ENCODE measurements around the gene RADIL.
"Not testable (repeated sequence)": the region's sequence is repeated elsewhere in the genome, so short reads cannot be mapped to it uniquely, and the experiment has no call there.

RADIL gene

GRCh38 chr7:4883372-4884144, at the start of gene RADIL:
RADIL (minus strand) TSS chr7:4883716; CDS start chr7:4878139, 5,577 bp downstream.
- peak; percentile 64 for DNase-seq (ENCODE audit: low read depth)

- no peak for DNase-seq (ENCODE audit: low read depth)
Observed at GRCh38 chr7:4931943-4932342, 48.4 kb upstream of the RADIL start.

- no peak for DNase-seq (ENCODE audit: low read depth)
Observed at GRCh38 chr7:4929005-4929404, 45.5 kb upstream of the RADIL start.

- DNase-seq (ENCODE audit: low read depth): no peak
Observed at GRCh38 chr7:4928445-4928844, 44.9 kb upstream of the RADIL start.

- DNase-seq (ENCODE audit: low read depth): no peak
Observed at GRCh38 chr7:4919969-4920766, 36.7 kb upstream of the RADIL start.

- no peak for DNase-seq (ENCODE audit: low read depth)
Observed at GRCh38 chr7:4916113-4916512, 32.6 kb upstream of the RADIL start.

- no peak for DNase-seq (ENCODE audit: low read depth)
Observed at GRCh38 chr7:4911111-4911828, 27.8 kb upstream of the RADIL start.

- no peak for DNase-seq (ENCODE audit: low read depth)
Observed at GRCh38 chr7:4906682-4907081, 23.2 kb upstream of the RADIL start.

- DNase-seq (ENCODE audit: low read depth): no peak
Observed at GRCh38 chr7:4905171-4905570, 21.7 kb upstream of the RADIL start.

- no peak for DNase-seq (ENCODE audit: low read depth)
Observed at GRCh38 chr7:4904346-4904745, 20.8 kb upstream of the RADIL start.

GRCh38 chr7:4895766-4896165, 12.2 kb upstream of the RADIL start:
- no peak for DNase-seq (ENCODE audit: low read depth)

GRCh38 chr7:4894482-4894881, 11.0 kb upstream of the RADIL start:
- no peak for DNase-seq (ENCODE audit: low read depth)

- no peak for DNase-seq (ENCODE audit: low read depth)
Observed at GRCh38 chr7:4893929-4894475, 10.5 kb upstream of the RADIL start.

- DNase-seq (ENCODE audit: low read depth): not testable (repeated sequence)
Observed at GRCh38 chr7:4893188-4893587, 9.7 kb upstream of the RADIL start.

- not testable (repeated sequence) for DNase-seq (ENCODE audit: low read depth)
Observed at GRCh38 chr7:4891522-4891921, 8.0 kb upstream of the RADIL start.

GRCh38 chr7:4889682-4890081, 6.2 kb upstream of the RADIL start:
- no peak for DNase-seq (ENCODE audit: low read depth)

GRCh38 chr7:4888161-4888560, 4.6 kb upstream of the RADIL start:
- no peak for DNase-seq (ENCODE audit: low read depth)

- DNase-seq (ENCODE audit: low read depth): no peak
Observed at GRCh38 chr7:4886671-4887070, 3.2 kb upstream of the RADIL start.

GRCh38 chr7:4885317-4885807, 1.8 kb upstream of the RADIL start:
- DNase-seq (ENCODE audit: low read depth): no peak

GRCh38 chr7:4884164-4884563, 648 bp upstream of the RADIL start:
- no peak for DNase-seq (ENCODE audit: low read depth)

GRCh38 chr7:4883033-4883371, 514 bp downstream of the RADIL start:
- no peak for DNase-seq (ENCODE audit: low read depth)
